Activated naive CD4-positive, alpha-beta T cell treated with anti-CD3 and anti-CD28 coated beads, Interleukin-2, amount 50 U/mL, for 16 hours (primary cell): Measurements from ENCODE around the gene CMIP.

ENCODE experiments used
- DNase-seq: peaks from one replicate; pipeline ENCODE4 v3.0.0-alpha.2; 2020

Gene CMIP

DNA sequence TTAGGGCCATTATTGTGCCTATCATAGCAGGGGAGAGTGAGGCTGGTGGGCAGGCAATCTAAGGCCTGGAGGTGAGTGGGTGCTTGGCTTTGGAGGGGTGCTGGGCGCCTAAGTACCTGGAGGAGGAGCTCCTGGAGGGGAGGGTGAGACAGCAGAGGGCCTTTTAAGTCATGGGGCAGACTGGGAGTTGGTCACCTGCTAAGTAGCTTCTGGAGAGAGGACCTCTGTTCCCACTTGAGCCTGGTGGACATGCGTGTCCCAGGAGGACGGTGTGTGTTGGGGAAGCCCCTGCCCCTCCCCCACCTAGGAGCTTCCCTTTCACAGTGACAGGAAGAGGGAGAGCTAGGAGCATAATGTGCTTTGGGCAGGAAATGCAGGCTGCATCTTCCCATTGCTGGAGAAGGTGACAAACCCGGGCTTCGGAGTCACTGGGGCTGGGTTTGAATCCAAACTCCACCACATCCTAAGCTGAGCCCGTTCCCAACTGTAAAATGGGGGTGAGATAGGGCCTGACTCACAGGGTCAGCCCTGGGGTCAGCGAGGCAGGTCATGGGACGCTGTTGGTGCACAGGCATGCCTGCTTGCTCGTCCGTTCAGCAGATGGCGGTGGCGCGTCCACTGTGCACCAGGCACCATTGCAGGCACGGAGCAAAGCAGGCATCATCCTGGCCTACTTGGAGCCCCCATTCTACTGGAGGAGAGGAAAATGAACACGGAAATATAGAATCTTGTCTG lies 37.9 kb downstream of the CMIP start:
- no peak for DNase-seq

DNA sequence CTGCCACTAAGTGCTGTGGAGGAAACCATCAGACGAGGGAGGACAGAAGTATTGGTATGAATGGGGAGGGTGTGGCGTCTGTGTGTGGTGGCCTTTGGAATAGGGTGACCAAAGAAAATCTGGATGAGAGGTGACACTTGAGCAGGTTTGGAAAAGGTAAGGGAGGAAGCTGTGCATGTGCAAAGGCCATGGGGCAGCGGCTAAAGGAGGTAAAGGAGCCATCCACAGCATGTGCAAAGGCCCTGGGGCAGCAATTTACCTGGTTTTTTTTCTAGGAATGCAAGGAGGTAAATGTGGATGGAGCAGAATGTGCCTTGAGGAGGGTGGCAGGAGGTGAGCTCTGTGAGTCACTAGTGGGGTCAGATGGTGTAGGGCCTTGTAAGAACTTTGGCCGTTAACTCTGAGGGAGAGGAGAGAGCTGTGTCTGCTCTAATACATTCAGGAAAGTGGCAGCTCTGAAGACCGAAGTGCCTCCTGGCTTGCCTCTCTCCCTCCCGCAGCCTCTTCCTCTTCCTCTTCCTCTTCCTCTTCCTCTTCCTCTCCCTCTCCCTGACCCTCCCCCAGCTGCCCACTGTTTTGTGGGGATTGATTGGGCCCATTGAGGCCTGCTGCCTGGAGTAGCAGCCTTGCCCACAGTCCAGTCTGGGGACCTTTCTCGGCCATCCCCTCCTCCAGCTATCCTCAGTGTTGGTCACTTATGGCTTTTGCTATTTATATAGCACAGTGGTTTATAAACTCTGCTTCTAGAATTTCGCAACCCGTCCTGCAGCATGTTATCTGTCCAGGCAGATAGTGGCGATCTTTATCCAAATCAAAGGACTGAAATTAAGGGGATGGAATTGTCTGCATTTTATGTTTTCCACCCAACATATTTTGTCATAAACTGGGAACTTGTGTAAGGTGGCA lies 38.7 kb downstream of the CMIP start:
- no peak for DNase-seq

DNA sequence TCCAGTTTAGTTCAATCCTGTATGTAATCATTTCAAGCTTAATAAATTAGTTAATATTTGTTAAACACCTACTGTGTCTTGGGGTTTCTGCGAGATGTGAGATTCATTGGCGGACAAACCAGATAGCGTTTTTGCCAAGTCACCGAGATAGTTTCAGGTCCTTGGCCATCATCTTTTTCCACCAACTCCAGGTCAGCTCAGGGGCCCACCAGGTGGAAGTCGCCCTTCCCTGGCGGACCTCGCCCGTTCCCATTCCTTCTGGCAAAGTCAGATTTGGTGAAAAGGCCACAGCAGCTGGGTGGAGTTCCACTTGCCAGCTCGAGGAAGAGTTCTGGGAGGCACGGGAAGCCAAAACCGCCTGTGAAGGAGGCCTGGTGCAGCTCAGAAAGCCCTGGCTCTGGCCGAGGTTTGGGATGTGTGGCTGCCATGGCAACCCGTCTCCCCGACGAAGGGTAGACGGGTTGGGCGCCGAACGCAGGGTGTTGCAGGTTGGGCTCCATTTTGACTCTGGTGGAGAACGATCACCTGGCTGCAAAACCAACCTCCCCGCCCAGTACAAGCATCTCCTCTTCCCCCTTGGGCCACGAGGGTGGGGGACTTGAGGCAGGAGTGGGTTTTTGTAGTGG lies 39.5 kb downstream of the CMIP start:
- DNase-seq = no peak

DNA sequence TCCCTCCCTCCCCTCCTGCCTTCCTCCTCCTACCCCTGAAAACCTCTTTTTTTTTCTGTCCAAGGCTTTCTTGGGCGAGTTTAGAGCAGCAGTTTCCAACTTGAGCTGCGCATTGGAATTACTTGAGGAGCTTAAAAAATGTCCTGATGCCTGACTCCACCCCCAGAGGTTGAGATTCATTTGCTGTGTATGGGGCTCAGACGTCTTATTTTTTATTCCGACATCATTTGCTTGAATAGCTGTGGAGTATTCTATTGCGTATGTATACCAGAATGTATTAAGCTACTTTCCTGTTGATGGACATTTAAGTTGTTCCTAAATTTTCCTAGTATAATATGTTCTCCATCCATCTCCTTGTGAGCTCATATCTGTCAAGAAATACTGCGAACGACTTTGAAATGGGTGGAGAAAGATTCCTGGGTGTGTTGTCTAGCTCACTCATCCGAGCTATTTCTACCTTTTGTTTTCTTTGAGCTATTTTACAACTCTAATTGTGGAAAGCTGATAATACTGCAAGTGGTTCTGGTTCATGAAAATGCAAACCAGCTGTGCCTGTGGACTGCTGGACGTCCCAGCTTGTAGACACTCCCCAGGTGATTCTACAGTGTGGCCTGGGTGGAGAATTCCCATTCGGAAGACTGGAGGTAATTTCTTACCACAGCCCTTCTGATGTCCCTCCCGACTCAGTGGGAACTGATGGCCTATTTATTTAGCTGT lies 40.5 kb downstream of the CMIP start:
- no peak for DNase-seq

DNA sequence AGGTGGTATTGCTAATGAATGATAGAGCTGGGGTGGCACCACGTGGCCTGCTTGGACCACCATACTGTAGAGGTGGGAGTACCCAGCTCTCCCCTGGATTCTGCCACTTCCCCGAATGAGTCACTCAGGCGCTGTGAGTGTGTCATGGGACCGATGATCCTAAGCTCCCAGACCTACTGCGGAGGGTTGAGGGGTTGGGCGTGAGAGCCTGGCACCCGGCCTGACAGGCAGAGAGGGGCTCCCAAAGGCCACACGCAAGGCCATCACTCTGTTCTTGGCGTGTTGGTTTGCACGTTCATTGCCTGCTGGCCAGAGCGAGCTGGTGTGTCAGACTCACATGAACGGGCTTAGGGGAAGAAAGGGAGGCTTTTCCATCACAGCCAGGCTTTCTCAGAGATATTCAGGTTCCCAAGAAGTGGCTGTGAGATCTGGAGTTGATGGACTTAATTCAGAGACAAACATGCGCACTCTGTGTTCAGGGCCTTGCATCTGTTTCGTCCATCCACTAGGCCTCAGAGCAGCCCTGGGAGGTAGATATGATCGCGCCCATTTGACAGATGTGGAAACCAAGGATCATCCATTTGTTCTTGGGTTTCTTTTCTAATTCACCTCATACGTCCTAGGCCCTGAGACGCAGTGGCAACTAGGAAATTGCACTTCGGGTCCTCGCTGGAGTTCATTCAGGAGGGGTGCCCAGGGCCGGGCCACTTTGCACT lies 41.4 kb downstream of the CMIP start:
- DNase-seq = no peak

DNA sequence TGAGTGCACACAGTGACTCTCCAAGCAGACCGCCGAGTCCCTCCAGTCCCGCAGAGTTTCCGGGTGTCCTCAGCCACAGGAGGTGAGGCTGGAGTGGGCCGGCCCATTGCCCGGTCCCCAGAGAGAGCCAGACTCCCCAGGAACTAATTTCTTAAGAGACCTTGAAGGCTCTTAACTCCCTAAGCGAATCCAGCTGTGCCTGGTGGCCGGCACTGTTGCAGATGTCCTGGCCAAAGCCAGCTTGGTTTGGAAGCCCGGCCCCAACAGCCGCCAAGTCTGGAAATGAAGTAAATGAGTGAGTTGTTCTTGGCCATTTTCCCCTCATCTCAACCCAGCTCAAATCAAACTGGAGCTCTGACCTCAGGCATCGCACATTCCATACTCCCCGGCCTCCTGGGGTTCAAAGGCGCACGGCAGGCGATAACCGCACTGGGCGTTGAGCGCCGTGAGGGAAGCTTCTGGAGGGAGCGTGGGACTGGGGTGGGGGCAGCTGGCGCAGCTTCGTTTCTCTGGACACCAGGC lies 42.0 kb downstream of the CMIP start:
- DNase-seq = no peak

DNA sequence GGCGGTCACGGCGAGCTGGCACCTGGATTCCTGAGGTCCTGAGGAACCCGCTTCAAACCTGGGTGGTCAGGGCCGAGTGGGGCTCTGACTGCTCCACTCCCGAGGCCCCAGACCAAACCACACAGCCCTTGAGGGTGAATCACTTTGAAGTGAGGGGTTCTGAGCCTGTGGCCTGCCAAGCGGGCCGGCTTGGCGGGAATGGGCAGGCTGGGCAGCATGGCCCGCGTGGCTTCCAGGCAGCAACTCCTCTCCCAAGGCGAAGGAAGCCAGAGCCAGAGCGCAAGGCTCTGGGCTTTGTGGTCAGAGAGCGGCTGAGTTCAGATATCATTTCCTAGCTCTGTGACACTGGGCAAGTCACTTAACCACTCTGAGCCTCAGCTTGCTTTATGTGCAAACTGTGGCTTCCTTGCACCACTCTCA lies 42.7 kb downstream of the CMIP start:
- no peak for DNase-seq

DNA sequence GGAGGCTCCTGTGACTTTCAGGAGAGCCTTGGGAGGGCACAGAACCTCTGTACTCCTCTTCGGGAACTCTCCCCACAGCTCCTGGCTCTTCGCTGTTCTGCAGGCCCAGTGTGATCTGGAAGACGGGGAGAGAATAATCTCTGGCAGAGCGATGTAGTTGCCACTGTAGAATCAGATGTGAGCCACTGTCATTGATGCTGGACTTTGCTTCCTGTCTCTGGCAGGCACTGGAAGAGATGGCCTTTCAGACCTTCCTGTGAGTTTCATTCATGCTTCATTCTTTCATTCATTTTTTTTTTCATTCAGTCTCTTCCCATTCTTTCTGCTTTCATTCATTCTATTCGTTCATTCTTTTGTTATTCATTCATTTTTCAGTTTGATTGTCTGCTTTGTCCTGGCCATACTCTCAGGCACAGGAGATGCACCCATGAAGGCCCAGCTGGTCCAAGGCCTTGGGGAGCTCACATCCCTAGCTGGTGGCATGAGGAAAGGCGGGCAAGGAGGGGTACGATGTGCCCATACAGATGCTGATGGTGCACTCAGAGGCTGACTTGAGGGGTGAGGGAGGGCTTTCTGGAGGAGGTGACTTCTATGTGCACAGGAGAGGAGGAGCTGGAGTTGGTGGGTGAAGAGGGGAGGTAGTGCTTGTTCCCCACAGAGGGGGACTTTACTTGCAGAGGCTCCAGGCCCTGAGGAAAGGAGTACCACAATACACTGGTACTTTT lies 44.2 kb downstream of the CMIP start:
- DNase-seq = no peak

DNA sequence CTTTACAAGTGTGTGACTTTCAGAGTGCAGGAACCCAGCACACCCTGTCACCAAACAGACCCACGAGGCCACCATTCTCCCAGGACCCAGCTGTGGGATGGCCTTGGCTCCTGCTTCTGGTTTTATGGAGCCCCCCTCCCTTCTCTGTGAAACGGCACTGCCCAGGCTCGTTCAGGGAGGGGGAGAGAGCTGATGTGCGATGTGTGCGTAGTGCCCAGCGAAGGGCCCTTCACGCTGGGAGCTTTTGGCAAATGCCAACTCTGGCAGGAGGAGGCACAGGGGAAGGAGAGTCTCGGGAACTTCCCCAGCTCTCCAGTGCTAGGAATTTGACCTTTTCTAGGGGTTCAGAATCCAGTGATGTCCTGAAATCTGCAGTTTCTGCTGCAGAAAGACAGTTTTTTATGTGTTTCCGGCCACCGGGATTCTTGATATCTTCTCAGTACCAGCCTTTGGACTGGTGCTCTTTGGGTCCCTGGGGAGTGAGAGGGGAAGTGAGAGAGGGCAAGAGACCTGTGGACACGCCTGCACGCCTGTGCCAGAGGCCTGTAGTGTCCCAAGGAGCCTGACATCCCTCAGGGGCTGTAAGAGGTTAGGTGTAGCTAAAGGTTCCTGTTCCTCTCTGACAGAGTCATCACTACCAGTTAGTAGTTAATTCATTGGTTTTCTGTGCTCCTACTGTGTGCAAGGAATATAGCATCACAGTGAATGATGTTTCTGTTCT lies 45.1 kb downstream of the CMIP start:
- DNase-seq = no peak

DNA sequence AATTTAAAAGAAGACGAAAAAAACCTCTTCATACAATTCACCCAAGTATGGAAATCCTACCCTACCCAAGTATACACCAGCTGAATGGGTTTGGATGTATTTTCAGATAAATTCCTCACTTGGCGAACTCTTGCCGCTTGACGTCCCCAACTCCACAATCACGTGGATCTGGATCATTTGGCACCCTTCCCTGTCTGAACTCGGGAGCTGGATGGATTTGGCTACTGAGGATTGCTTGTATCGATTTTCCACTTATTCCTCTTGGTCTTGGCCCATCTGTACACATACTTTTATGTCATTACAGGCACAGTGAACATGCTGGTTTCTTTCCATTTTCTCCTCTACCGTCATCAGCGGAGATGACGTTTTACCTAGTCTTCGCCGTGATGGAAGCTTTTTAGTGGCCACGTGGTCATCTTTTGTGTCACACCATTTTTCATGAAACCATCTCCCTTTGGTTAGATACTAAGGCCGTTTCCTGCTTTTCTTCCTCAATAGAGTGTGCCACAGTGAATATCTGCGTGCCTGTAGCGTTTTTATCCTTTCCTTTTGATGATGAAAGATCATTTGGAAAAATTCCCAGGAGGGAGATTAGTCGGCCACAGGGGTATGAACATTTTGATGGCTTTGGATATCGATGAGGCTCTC lies 47.1 kb downstream of the CMIP start:
- no peak for DNase-seq

DNA sequence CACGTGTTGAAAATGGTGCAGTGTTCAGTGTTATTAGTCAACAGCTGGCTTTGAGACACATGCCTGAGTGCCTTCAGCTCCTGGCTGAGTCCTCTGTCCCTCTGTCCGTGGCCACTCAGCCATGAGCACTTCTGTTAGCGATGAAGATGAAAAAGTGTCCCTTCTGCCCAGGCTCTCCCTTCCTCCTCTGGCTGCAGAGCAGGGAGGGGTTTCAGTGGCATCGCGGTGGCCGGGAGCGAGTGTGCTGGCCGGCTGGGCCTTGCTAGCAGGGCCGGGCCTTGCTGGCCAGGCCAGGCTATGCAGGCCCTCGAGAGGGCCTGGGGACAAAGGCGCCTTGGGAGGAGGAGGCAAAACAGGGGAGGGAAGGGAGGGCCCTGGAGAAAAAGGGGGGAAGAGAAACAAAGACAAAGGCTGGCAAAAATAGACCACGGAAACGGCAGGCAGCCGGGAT lies 47.7 kb downstream of the CMIP start:
- no peak for DNase-seq

DNA sequence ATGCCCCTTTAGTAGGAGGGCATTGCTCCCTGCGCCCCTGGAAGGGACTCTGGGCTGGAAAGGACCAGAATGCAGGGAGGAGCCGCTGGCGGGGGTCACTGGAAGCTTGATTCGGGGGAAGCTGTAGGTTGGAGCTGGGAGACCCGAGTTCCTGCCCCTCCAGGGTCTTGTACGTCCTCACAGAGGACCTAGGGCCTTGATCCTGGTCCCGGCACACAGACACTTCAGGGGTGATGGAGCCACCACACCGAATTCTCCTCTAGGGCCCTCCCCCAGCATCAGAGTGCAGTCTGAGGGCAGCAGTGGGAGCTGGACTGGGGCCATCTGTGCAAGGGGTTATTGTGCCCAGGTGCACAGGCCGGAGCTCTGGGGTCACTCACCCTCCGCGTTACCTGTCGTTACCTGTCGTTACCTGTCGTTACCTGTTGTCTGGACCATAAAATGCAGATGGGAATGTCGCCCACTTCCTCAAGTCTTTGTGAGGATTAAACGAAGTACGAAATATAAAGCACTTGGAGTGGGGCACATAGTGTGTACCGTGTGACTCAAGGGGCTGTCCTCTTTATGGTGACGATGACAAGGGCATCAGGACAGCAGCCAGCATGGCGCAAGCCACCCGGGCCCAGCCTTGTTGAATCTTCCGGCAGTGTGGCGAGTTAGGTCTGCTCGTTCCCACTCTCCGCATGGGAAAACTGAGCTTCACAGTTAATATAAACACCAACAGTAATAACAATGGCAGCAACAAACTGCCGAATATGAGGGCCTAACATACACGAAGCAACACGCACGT lies 48.6 kb downstream of the CMIP start:
- DNase-seq = no peak

DNA sequence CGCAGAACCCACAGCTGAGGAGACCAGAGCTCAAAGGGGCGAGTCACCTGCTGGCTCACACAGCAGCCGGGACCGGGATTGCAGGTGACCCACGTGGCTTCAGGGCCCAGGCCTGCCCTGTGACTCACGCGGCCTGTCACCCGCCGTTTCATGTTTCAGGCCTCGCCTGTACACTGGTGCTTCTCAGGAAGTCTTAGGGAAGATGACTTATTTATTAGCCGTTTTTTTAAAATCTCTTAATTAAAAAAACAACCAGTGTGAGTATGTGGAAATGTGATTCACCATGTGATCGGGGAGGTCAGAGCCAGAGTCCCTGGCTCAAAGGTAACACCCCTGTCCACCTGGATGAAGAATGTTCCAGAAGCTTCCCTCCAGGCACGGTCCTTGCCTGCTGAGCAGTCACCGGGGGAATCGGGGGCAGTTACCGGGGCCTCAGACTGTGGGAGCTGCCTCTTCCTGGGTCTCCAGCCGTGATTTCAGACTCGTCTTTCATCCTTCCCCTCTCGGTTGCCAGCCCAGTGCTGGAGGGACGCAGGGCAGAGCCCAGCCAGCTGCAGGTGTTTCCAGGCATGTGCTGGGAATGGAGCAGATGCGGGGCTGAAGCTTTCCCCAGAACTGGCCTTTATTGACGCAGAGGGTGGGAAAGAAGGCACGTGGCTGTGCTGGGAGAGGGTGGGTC lies 49.3 kb downstream of the CMIP start:
- DNase-seq = peak; percentile 20

DNA sequence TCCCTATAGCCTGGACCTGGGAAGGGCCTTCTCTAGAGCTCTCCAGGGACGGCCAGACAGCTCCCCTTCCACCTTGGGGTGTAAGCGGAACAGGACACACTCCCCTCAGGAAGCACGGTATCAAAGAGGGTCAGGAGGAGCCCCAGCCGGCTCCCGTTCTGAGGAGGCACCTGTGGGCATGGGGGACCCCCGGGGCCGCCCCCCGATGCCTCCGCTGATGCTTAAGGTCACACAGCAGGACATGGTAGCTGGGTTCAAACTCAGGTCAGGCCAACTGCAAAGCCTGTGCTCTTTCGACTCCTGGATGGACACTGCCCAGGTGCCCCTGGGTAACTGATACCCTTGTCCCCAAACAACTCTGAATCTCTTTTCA lies 49.8 kb downstream of the CMIP start:
- DNase-seq = no peak

DNA sequence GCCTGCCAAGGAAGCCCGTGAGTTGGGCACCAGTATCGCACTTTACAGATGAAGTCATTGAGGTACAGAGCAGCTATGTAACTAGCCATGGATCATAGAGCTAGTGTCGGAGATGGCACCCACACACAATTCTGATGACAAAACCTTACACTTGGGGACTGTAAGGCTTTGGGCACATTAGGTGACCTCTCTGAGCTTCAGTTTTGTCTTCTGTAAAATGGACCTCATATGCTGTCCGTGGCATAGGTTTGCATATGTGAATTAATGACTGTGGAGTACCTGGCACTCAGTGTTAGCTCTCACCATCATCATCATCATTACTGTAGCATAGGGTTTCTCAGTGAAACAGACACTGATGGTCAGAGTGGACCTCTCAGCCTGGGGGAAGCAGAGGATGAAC lies 50.3 kb downstream of the CMIP start:
- DNase-seq = no peak

DNA sequence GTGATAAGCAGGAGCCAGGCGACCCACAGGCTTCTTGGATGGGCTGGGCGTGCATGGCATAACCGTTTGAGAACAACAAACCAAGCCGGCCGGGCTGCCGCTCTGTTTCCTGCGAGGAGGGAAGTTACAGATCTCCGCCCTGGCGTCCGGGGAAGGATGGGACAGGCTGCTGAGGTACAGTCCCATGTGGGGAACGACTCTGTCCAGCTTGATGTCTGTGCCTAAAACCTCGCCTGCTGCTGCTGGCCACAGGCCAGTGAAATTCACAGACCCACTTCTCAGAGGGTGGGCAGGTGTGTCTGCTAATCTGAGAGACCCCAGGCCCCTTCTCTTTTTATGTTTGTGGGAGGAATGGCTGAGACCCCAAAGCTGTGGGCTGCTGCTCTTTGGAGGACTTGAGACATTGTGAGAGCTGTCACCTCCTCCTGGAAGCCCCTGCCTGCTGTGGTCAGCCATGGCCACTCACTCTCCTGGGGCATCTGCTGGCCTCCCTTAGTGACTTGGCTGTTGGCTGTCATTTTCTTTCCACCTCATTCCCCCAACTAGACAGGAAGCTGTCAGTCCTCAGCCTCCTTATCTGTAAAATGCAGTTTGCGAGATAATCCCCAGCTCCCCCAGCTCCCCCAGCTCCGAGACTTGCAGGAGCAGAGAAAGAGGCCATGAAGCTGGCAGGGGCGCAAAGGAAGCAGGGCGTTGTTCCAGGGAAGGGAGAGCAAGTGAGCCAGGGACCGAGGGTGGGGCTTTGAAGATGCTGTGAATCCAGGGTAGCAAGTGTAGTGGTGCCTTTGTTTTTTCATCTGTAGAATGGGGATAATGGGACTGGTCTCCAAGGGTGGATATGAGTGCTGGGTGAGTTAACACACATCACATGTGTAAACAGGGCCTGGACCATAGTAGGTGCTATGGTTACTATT lies 51.0 kb downstream of the CMIP start:
- DNase-seq = no peak

DNA sequence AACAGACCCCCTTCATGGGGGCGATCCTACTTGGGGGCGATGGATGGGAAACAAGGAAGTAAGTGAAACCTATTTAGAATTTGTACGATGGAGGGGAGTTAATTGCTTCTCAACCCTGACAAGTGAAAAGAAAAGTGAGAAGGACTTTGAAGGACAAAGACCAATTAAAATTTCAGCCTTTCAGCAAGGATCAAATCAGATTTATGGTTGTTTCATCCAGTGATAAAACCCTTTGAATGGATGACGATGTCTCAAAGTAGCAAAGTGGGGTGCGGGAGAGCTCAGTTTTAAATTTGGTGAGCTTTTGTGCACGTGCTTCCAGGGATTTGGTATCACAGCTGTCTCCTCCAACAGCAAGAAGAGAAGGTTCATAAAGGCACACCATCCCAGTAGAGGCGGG lies 51.7 kb downstream of the CMIP start:
- no peak for DNase-seq

DNA sequence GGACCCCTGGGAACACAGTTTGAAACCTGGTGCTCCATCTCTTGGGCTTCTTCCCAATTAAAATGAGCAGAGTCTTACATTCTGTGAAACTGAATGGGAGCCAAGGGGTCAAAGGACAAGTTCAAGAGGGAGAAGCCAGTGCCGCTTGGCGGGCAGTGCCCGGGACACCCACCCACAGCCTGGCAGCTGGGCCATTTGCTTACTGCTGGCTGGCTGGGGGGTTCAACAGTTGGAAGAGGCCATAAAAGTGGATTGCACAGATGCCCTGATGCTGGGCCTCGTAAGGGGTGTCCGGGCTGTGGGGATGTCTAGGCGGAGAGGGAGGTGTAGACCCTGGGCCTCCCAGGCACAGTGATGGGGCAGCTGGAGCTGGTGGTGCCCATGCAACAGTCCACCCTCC lies 52.1 kb downstream of the CMIP start:
- DNase-seq = no peak
